Measurements from ENCODE around the gene UGT2B28.
"Not testable (repeated sequence)": the region's sequence is repeated elsewhere in the genome, so short reads cannot be mapped to it uniquely, and the experiment has no call there.

The UGT2B28 gene

DNA sequence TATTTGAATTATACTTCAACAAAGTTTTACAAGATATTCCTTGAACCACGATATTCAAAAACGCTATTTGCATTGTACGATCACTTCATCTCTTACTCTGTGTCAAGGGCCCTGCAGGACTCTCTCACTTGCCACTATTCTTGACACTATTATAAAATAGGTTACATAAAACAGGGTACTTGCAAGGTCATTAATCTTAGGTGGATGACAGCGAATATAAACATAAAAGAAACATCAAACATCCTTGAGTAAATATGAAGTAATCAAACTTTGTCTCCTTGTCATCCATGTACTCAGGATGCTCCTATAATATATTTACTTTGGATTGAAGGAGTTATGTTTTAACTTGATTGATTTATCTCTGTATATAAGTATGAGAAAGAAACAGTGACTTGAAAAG, at the start of gene UGT2B28:
Gene UGT2B28 (plus strand): TSS at position 395 of the 400 bp plus-strand sequence. CDS start 26 bp downstream, outside the sequence.
- CTCF ChIA-PET; H3K27ac ChIP-seq; POLR2A ChIA-PET (ENCODE audit: low non-redundant PET); DNase-seq (ENCODE audit: low spot score): not testable (repeated sequence)

DNA sequence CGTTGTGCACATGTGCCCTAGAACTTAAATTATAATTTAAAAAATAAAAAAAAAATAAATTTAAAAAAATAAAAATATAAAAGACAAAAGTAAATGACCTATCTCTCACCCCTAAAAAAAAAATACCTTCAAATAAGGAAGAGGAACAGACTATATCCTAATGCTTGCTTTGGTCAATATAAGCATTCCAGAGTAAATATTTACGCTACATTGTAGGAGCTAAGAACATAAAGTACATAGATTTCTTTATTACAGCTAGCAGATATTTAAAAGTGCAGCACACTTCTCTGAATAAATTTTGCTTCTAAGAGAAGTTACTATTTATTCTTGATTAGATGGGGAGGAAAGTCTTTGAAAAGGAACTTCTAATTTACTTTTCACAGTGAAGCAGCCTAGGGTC, 41.2 kb upstream of the UGT2B28 start:
- TF ChIP-seq, protein P1, sequence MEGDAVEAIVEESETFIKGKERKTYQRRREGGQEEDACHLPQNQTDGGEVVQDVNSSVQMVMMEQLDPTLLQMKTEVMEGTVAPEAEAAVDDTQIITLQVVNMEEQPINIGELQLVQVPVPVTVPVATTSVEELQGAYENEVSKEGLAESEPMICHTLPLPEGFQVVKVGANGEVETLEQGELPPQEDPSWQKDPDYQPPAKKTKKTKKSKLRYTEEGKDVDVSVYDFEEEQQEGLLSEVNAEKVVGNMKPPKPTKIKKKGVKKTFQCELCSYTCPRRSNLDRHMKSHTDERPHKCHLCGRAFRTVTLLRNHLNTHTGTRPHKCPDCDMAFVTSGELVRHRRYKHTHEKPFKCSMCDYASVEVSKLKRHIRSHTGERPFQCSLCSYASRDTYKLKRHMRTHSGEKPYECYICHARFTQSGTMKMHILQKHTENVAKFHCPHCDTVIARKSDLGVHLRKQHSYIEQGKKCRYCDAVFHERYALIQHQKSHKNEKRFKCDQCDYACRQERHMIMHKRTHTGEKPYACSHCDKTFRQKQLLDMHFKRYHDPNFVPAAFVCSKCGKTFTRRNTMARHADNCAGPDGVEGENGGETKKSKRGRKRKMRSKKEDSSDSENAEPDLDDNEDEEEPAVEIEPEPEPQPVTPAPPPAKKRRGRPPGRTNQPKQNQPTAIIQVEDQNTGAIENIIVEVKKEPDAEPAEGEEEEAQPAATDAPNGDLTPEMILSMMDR (conservative IDR thresholded peaks at IDR 0.05; ENCODE audit: low read depth), result no peak
- ChIA-PET POLR2A (ENCODE audit: low non-redundant PET) (no interaction called here), CTCF (interaction anchor here (0.6 kb wide), 1 partner anchor 355 kb away, joined by 8 read pairs; no protein-coding TSS in a partner anchor)
- no peak for DNase-seq (ENCODE audit: low spot score)
- no peak overlapping the region for H3K27ac ChIP-seq

DNA sequence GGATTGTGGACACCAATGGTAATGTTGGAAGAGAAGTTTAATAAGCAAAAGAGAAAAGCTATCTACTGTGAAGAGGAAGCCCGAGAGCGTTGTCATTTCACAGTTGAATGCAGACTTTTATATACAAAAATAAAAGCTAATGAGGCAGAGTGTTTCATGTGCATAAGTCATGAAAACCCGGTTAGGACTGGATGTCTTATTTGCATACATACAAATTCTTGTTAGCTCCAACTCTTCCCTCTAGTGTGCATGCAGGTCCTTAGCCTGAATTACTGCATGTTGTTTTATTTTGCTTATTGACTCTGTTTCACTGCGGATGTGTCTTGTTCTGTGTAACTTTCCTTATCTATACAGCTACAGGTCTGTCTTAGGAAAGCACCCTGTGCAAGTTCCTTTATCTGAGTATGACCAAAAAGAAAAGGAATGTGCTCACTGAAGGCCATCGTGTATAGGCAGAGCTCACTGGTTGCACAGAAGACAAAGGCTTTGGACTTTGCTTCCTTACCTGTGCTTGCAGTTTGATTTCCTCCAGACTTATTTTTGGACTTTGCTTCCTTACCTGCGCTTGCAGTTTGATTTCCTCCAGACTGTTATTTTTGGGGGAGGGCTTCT, 40.6 kb upstream of the UGT2B28 start:
- ChIA-PET POLR2A (ENCODE audit: low non-redundant PET) (no interaction called here), CTCF (interaction anchor here (0.6 kb wide), 1 partner anchor 354 kb away, joined by 8 read pairs; no protein-coding TSS in a partner anchor)
- no peak for DNase-seq (ENCODE audit: low spot score)
- TF ChIP-seq, protein P1 (conservative IDR thresholded peaks at IDR 0.05; ENCODE audit: low read depth), result no peak
- no peak overlapping the region for H3K27ac ChIP-seq

DNA sequence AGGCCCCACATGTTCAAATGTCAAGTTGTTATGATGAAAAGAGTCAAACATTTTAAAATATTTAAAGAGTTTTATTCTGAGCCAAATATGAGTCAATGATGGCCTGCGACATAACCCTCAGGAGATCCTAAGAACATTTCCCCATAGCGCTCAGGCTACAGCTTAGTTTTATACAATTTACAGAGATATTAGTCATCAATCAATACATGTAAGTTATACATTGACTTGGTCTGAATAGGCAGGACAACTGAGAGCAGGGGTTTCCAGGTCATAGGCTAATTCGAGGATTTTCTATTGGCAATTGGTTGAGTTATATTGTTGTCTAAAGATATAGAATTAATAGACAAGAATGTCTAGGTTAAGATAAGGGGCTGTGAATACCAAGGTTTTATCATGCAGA, 39.5 kb upstream of the UGT2B28 start:
- DNase-seq (ENCODE audit: low spot score); POLR2A ChIA-PET (ENCODE audit: low non-redundant PET); H3K27ac ChIP-seq; CTCF ChIA-PET: not testable (repeated sequence)

DNA sequence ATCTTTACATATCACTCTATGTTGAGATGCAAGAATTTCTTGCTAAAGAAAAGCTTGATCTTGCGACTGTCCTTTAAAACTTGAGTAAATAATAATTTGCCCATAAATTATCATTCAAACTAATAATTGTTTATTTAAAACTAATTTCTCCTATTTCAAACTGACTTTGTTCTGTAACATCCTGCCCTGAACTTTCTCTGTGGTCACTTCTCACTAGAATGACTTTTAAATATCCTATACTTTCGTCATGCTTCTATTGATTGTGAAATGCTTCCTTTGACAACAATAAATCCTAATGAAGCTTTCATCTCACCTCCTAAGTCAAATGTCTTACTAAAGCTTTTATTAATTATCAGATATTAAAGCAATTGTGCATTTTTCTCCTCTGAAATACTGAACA, 38.5 kb upstream of the UGT2B28 start:
- DNase-seq (ENCODE audit: low spot score); CTCF ChIA-PET; H3K27ac ChIP-seq; POLR2A ChIA-PET (ENCODE audit: low non-redundant PET): not testable (repeated sequence)

DNA sequence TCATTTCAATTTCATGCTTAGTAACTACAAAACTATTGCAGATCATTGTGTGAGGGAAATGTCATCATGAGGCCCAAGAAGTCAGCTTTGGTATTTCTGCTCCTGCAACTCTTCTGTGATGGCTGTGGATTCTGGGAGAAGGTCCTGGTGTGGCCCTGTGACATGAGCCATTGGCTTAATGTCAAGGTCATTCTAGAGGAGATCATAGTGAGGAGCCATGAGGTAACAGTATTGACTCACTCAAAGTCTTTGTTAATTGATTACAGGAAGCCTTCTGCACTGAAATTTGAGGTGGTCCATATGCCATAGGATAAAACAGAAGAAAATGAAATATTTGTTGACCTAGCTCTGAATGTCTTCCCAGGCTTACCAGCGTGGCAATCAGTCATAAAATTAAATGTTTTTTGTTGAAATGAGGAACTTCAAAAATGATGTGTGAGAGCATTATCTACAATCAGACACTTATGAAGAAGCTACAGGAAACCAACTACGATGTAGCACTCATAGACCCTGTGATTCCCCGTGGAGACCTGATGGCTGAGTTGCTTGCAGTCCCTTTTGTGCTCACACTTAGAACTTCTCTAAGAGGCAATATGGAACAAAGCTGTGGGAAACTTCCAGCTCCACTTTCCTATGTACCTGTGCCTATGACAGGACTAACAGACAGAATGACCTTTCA, 37.6 kb upstream of the UGT2B28 start:
- POLR2A ChIA-PET (ENCODE audit: low non-redundant PET); H3K27ac ChIP-seq; CTCF ChIA-PET; DNase-seq (ENCODE audit: low spot score): not testable (repeated sequence)

DNA sequence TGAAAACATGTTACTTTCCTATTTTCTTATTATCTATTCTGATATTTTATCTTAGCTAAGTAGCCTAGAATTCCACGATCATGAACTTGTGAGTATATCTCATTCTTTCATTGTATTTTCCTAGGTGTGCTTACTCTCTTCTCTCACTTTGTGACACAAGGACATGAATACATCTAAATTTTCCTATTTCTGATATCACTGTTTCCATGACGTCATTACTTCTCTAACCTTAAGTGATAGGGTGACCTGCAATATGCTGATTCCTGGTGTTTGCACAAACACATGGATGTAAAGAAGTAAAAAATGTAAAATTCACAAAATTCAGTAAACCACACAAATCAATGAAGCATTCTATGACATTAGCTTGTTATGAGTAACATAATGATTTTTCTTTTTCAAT, 29.4 kb upstream of the UGT2B28 start:
- POLR2A ChIA-PET (ENCODE audit: low non-redundant PET); H3K27ac ChIP-seq; CTCF ChIA-PET: not testable (repeated sequence)

DNA sequence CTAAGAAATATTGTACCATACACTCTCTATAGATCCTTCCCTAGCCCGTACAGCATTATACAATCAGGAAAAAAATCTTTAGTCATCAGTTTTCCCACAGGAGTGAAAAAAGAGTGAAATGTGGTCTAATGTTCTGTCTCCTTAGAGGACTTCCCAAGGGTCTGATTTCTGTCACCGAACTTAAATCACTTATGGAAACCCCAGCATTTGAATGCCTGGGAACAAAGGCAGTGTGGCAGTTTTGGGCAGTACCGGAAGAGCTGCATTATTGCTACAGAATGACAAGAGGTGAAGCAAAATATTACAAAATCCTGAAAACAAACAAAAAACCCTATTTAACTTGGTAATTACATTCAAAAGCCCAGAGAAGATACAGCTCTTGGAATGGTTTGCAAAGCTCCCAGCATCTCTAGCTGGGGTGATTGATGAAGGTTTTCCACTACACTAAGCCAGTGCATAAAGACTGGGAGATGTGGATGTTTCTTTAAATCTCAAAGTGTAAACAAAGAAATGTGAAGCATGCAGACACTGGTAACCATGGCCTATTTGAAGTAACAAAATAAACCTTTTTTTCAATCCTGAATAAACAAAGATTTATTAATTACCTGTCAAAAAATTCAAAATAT, 27.0 kb upstream of the UGT2B28 start:
- POLR2A ChIA-PET (ENCODE audit: low non-redundant PET); H3K27ac ChIP-seq; DNase-seq (ENCODE audit: low spot score); CTCF ChIA-PET: not testable (repeated sequence)

More for the DNA sequence above, 29.4 kb upstream of the UGT2B28 start:
- not testable (repeated sequence) for DNase-seq (ENCODE audit: low spot score)

DNA sequence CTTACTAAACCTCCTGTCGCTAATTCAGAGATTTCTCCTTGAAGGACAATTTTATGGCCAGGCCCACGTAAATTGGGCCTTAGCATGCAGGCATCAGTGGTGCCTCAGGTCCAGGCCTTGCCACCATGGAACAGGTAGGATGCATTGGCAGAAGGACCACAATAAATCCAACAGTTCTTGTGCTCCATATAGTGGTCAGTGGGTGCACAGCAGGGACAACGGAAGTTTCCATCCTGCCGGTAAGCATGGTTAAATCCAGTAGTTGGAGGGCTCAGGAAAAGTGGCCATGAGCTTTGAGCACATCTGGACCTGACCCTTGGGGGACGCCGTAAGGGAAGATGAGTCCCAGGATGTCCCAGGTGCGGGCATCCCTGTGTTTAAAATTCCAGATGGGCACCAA, 11.7 kb upstream of the UGT2B28 start:
- DNase-seq (ENCODE audit: low spot score); CTCF ChIA-PET; POLR2A ChIA-PET (ENCODE audit: low non-redundant PET); H3K27ac ChIP-seq: not testable (repeated sequence)

DNA sequence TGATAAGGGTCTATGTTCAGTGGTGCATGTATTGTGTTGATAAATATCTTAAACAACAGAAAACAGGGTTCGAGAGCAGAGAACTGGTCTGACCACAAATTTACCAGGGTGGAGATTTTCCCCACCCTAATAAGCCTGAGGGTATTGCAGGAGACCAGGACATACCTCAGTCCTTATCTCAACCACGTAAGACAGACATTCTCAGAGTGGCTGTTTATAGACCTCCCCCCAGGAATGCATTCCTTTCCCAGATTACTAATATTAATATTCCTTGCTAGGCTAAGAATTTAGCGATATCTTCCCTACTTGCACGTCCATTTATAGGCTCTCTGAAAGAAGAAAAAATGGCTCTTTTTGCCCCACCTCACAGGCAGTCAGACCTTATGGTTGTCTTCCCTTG, 16.1 kb downstream of the UGT2B28 start:
- H3K27ac ChIP-seq; DNase-seq (ENCODE audit: low spot score); POLR2A ChIA-PET (ENCODE audit: low non-redundant PET); CTCF ChIA-PET: not testable (repeated sequence)

DNA sequence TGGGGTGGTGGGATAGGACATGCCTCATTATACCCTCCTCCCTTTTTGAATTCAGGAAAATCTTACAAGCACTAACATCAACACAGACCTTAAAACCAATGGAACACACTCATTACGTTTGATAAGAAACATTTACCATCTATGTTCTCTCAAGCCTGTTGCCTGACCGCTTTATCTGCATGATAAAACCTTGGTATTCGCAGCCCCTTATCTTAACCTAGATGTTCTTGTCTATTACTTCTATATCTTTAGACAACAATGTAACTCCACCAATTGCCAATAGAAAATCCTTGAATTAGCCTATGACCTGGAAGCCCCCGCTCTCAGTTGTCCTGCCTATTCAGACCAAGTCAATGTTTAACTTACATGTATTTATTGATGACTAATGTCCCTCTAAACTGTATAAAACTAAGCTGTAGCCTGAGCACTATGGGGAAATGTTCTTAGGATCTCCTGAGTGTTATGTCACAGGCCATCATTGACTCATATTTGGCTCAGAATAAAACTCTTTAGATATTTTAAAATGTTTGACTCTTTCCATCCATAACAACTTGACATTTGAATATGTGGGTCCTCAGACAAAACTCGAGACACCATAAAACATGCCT, 28.3 kb downstream of the UGT2B28 start:
- H3K27ac ChIP-seq; DNase-seq (ENCODE audit: low spot score); POLR2A ChIA-PET (ENCODE audit: low non-redundant PET): not testable (repeated sequence)
- CTCF ChIA-PET, result interaction anchor here (0.8 kb wide), 1 partner anchor 9 kb away, joined by 9 read pairs; no protein-coding TSS in a partner anchor

DNA sequence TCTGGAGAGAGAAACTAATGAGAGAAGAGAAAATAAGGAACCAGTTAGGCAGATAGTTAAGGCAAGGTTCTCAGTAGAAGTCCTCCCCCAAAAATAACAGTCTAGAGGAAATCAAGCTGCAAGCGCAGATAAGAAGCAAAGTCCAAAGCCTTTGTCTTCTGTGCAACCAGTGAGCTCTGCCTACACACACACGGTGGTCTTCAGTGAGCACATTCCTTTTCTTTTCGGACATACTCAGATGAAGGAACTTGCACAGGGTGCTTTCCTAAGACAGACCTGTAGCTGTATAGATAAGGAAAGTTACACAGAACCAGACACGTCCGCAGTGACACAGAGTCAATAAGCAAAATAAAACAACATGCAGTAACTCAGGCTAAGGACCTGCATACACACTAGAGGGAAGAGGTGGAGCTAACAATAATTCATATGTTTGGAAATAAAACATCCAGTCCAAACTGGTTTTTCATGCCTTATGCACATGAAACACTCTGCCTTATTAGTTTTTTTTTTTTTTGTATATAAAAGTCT, 29.3 kb downstream of the UGT2B28 start:
- H3K27ac ChIP-seq; POLR2A ChIA-PET (ENCODE audit: low non-redundant PET); DNase-seq (ENCODE audit: low spot score): not testable (repeated sequence)
- CTCF ChIA-PET, result interaction anchor here (0.8 kb wide), 1 partner anchor 8 kb away, joined by 9 read pairs; no protein-coding TSS in a partner anchor

DNA sequence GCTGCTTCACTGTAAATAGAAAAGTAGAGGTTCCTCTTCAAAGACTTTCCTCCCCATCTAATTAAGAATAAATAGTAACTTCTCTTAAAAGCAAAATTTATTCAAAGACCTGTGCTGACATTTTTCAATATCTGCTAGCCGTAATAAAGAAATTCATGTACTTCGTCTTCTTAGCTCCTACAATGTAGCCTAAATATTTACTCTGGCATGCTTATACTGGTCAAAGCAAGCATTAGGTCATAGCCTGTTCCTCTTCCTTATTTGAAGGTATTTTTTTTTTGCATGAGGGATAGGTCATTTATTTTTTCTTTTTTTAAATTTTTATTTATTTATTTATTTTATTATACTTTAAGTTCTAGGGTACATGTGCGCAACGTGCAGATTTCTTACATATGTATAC, 30.0 kb downstream of the UGT2B28 start:
- POLR2A ChIA-PET (ENCODE audit: low non-redundant PET); CTCF ChIA-PET; H3K27ac ChIP-seq; DNase-seq (ENCODE audit: low spot score): not testable (repeated sequence)
